IMR-90 (cell line): ENCODE measurements around the gene ATP1A2. TPM values are rescaled to one million over a fixed set of nuclear protein-coding genes. Genes with fewer than 3 reads are reported as not detected.

ENCODE experiments used
- ATAC-seq: fragments of 200-7000 bp; cut with Tn5 transposase; 2 replicates; pipeline ENCODE4 v1.9.1; 2020; ENCODE audit warnings: low read depth, mild to moderate bottlenecking, moderate library complexity
- BruUV-seq: library from RNA; stranded (reverse); fragments of 400-500 nt; replicated peaks from 2 replicates; lab custom pipeline; 2021; lab: Mats Ljungman, UMichigan
- CTCF ChIA-PET: fragments of 300-600 bp; formaldehyde crosslinking; extraction: SDS; loops from one replicate; lab custom pipeline; 2021; ENCODE audit warnings: antibody characterized with exemption; lab: Yijun Ruan, JAX
- POLR2A ChIA-PET: fragments of 300-600 bp; sonication (Branson Sonifier 250); formaldehyde crosslinking; loops from one replicate; lab custom pipeline; 2022; ENCODE audit warnings: antibody characterized with exemption; ENCODE audit not compliant: unreplicated experiment; lab: Charles Lee
- DNase-seq: peaks from one replicate; pipeline ENCODE4 v3.0.0; 2013
- H2AFZ ChIP-seq: replicated peaks from 2 replicates; pipeline ENCODE3; 2013; ENCODE audit warnings: low read length, mild to moderate bottlenecking; ENCODE audit not compliant: poor library complexity
- H2AK5ac ChIP-seq: 2 replicates; pipeline ENCODE4 v1.6.1; 2013; ENCODE audit warnings: low read depth, low read length, inconsistent platforms
- H2AK9ac ChIP-seq: replicated peaks from 2 replicates; pipeline ENCODE3; 2013; ENCODE audit warnings: mild to moderate bottlenecking, low read depth, low read length, moderate library complexity; ENCODE audit not compliant: poor library complexity
- H2BK120ac ChIP-seq: 2 replicates; pipeline ENCODE4 v1.6.1; 2013; ENCODE audit warnings: low read depth, low read length, inconsistent platforms
- H2BK15ac ChIP-seq: 3 replicates; pipeline ENCODE4 v1.6.1; 2013; ENCODE audit warnings: low read depth, low read length, inconsistent platforms
- H2BK20ac ChIP-seq: 2 replicates; pipeline ENCODE4 v1.6.1; 2013; ENCODE audit warnings: low read depth, mild to moderate bottlenecking, inconsistent platforms, low read length, moderate library complexity
- H2BK5ac ChIP-seq: 2 replicates; pipeline ENCODE4 v1.6.1; 2013; ENCODE audit warnings: mild to moderate bottlenecking, low read depth, low read length, inconsistent platforms; ENCODE audit not compliant: poor library complexity, severe bottlenecking
- H3K14ac ChIP-seq: replicated peaks from 2 replicates; pipeline ENCODE4 v1.6.1; 2013; ENCODE audit warnings: low read depth, low read length, inconsistent platforms
- H3K18ac ChIP-seq: 2 replicates; pipeline ENCODE4 v1.6.1; 2013; ENCODE audit warnings: low read depth, low read length, control low read depth
- H3K23ac ChIP-seq: 2 replicates; pipeline ENCODE4 v1.6.1; 2013; ENCODE audit warnings: low read depth, low read length, inconsistent platforms
- H3K27ac ChIP-seq: 2 replicates; pipeline ENCODE4 v1.5.1; 2013; ENCODE audit warnings: mild to moderate bottlenecking, control low read depth, low read length; ENCODE audit not compliant: insufficient read depth
- H3K27me3 ChIP-seq: 2 replicates; pipeline ENCODE4 v1.6.1; 2013; ENCODE audit warnings: low read length; ENCODE audit not compliant: control insufficient read depth, insufficient read depth
- H3K36me3 ChIP-seq: 2 replicates; pipeline ENCODE4 v1.6.1; 2013; ENCODE audit warnings: low read length, mixed read lengths; ENCODE audit not compliant: control insufficient read depth, insufficient read depth
- H3K4ac ChIP-seq: 2 replicates; pipeline ENCODE4 v1.6.1; 2013; ENCODE audit warnings: low read depth, low read length, inconsistent platforms
- H3K4me1 ChIP-seq: 2 replicates; pipeline ENCODE4 v1.6.1; 2013; ENCODE audit warnings: low read length, mixed read lengths; ENCODE audit not compliant: control insufficient read depth, insufficient read depth
- H3K4me2 ChIP-seq: 2 replicates; pipeline ENCODE4 v1.6.1; 2013; ENCODE audit warnings: low read depth, mild to moderate bottlenecking, control low read depth, low read length, moderate library complexity
- H3K4me3 ChIP-seq: 2 replicates; pipeline ENCODE4 v1.5.1; 2013; ENCODE audit warnings: low read depth, mild to moderate bottlenecking, control low read depth, low read length, moderate library complexity; ENCODE audit not compliant: insufficient read depth
- H3K56ac ChIP-seq: 2 replicates; pipeline ENCODE4 v1.6.1; 2013; ENCODE audit warnings: low read length, inconsistent platforms; ENCODE audit not compliant: insufficient read depth; ENCODE audit errors: extremely low read depth
- H3K79me1 ChIP-seq, 2 experiments: 2 replicates each; pipeline ENCODE4 v1.6.1; 2013; ENCODE audit warnings: low read length in 2 of 2, inconsistent platforms in 1 of 2, low read depth in 1 of 2
- H3K9ac ChIP-seq: 2 replicates; pipeline ENCODE4 v1.6.1; 2013; ENCODE audit warnings: low read depth, low read length, control low read depth
- H3K9me1 ChIP-seq: 2 replicates; pipeline ENCODE4 v1.6.1; 2013; ENCODE audit warnings: low read length, inconsistent platforms; ENCODE audit not compliant: insufficient read depth
- H3K9me3 ChIP-seq: 2 replicates; pipeline ENCODE4 v1.6.1; 2013; ENCODE audit warnings: low read length; ENCODE audit not compliant: control insufficient read depth, insufficient read depth
- H4K20me1 ChIP-seq: 2 replicates; pipeline ENCODE4 v1.6.1; 2013; ENCODE audit warnings: low read length, inconsistent platforms; ENCODE audit not compliant: insufficient read depth
- H4K5ac ChIP-seq: 2 replicates; pipeline ENCODE4 v1.6.1; 2013; ENCODE audit warnings: mild to moderate bottlenecking, low read depth, low read length, control low read depth
- H4K8ac ChIP-seq, 2 experiments: 2 replicates each; pipeline ENCODE4 v1.6.1; 2013; ENCODE audit warnings: low read depth in 2 of 2, low read length in 2 of 2, control low read depth in 1 of 2, inconsistent platforms in 1 of 2
- H4K91ac ChIP-seq: 2 replicates; pipeline ENCODE4 v1.6.1; 2013; ENCODE audit warnings: low read depth, low read length, inconsistent platforms; ENCODE audit not compliant: insufficient read depth
- BHLHE40 ChIP-seq: fragments of 150-350 bp; IDR thresholded peaks from 2 replicates; pipeline ENCODE4 v1.6.1; 2016; ENCODE audit warnings: mild to moderate bottlenecking, low read depth, low read length
- CEBPB ChIP-seq: IDR thresholded peaks from 2 replicates; pipeline ENCODE4 v1.6.1; 2012; ENCODE audit warnings: low read depth, low read length, improper control_type of control experiment
- CHD1 ChIP-seq: IDR thresholded peaks from 2 replicates; pipeline ENCODE4 v1.6.1; 2012; ENCODE audit warnings: low read depth, low read length, improper control_type of control experiment
- FOS ChIP-seq: fragments of 150-350 bp; IDR thresholded peaks from 2 replicates; pipeline ENCODE4 v1.6.1; 2016; ENCODE audit warnings: low read depth, low read length
- MAFK ChIP-seq: IDR thresholded peaks from 2 replicates; pipeline ENCODE4 v1.6.1; 2012; ENCODE audit warnings: low read depth, low read length, improper control_type of control experiment
- MAZ ChIP-seq: IDR thresholded peaks from 2 replicates; pipeline ENCODE4 v1.6.1; 2012; ENCODE audit warnings: low read depth, mild to moderate bottlenecking, low read length, improper control_type of control experiment, moderate library complexity, borderline replicate concordance
- MXI1 ChIP-seq: IDR thresholded peaks from 2 replicates; pipeline ENCODE4 v1.6.1; 2012; ENCODE audit warnings: low read depth, mild to moderate bottlenecking, low read length, moderate library complexity, borderline replicate concordance
- NFE2L2 ChIP-seq: fragments of 150-350 bp; IDR thresholded peaks from 2 replicates; pipeline ENCODE4 v1.6.1; 2016; ENCODE audit warnings: low read depth, mild to moderate bottlenecking, low read length
- POLR2A ChIP-seq: IDR thresholded peaks from 2 replicates; pipeline ENCODE4 v1.6.1; 2012; ENCODE audit warnings: mild to moderate bottlenecking, low read depth, low read length
- RAD21 ChIP-seq: IDR thresholded peaks from 2 replicates; pipeline ENCODE4 v1.6.1; 2012; ENCODE audit warnings: low read length, improper control_type of control experiment
- RCOR1 ChIP-seq: IDR thresholded peaks from 2 replicates; pipeline ENCODE4 v1.6.1; 2012; ENCODE audit warnings: mild to moderate bottlenecking, low read length, improper control_type of control experiment; ENCODE audit not compliant: insufficient replicate concordance
- RFX5 ChIP-seq: IDR thresholded peaks from 2 replicates; pipeline ENCODE4 v1.8.0; 2012; ENCODE audit warnings: low read depth, mild to moderate bottlenecking, low read length, moderate library complexity
- SMC3 ChIP-seq: fragments of 150-350 bp; IDR thresholded peaks from 2 replicates; pipeline ENCODE4 v1.6.1; 2016; ENCODE audit warnings: low read depth, mild to moderate bottlenecking, antibody characterized with exemption, low read length, moderate library complexity
- WGBS, 2 experiments: methylation state at CpG; one replicate each; pipeline versions ENCODE4 v1.1.5 to v1.1.7; 2013; ENCODE audit warnings: missing lambda C conversion rate in 2 of 2; ENCODE audit not compliant: insufficient read length in 1 of 2; ENCODE audit errors: extremely low coverage in 2 of 2; 5-methylcytosine and 5-hydroxymethylcytosine counted together
- dilution Hi-C: fragments of 300-500 bp; cut with HindIII; formaldehyde crosslinking; loops from one replicate; pipeline ENCODE4 v1.14.3; 2018; ENCODE audit warnings: low sequenced_read_pairs; ENCODE audit not compliant: unreplicated experiment
- in situ Hi-C: fragments of 300-500 bp; cut with MboI; formaldehyde crosslinking; loops from 3 replicates; pipeline ENCODE4 v1.14.3; 2019; ENCODE audit warnings: low sequenced_read_pairs, inconsistent platforms, mixed read lengths
- intact Hi-C: fragments of 100-400 bp; cut with micrococcal nuclease; formaldehyde crosslinking; loops from 2 replicates; pipeline ENCODE4 v1.10.0; 2022
- polyA plus RNA-seq, 3 experiments: library from polyadenylated mRNA; depleted of rRNA; stranded (reverse); fragments of >200 nt; gene quantifications; 2 replicates each; pipeline ENCODE4 v1.2.3, GENCODE V29; 2012; ENCODE audit warnings: low replicate concordance in 1 of 3
- total RNA-seq: library from RNA; depleted of rRNA; stranded (reverse); fragments of >200 nt; gene quantifications from 2 replicates; pipeline ENCODE4 v1.2.3, GENCODE V29; 2012
- TF ChIP-seq, protein P1 (sequence below): fragments of 150-350 bp; IDR thresholded peaks from 2 replicates; pipeline ENCODE4 v1.6.1; 2016; ENCODE audit warnings: low read depth, mild to moderate bottlenecking, low read length, moderate library complexity, borderline replicate concordance
- TF ChIP-seq, protein P2 (sequence below): conservative IDR thresholded peaks from 2 replicates; pipeline ENCODE4 v1.5.1; 2012; ENCODE audit warnings: mild to moderate bottlenecking, low read depth, low read length, improper control_type of control experiment
- TF ChIP-seq, protein P3 (sequence below): fragments of 150-350 bp; IDR thresholded peaks from 2 replicates; pipeline ENCODE4 v1.6.1; 2017; ENCODE audit warnings: mild to moderate bottlenecking, antibody characterized with exemption, low read length, low read depth

Gene ATP1A2
- total and polyA plus RNA-seq, 2 of the 4 experiments (the other 2 are of a cell fraction): under 0.01 to 0.15 TPM

GRCh38 chr1:160162931-160163330 is 47.4 kb downstream of the ATP1A2 start:
- no TSS peak for BruUV-seq
- 80% methylated on average over 1 of the region's 2 CpGs; no CpG with 5 or more reads in 1 of the 2 experiments for WGBS, 2 experiments

More at GRCh38 chr1:160162931-160163330, 47.4 kb downstream of the ATP1A2 start:
- no peak overlapping the region for H3K4me3 ChIP-seq
- no peaks in the 10 kb centered on the region for H3K9me1 ChIP-seq
- H3K4ac ChIP-seq: no peak overlapping the region
- H3K4me1 ChIP-seq: no peaks in the 10 kb centered on the region
- H2AK9ac ChIP-seq: no peak overlapping the region
- no peaks in the 10 kb centered on the region for H4K20me1 ChIP-seq
- peaks cover 45% of the 10 kb centered on the region for H3K27me3 ChIP-seq
- TF ChIP-seq, protein P1, sequence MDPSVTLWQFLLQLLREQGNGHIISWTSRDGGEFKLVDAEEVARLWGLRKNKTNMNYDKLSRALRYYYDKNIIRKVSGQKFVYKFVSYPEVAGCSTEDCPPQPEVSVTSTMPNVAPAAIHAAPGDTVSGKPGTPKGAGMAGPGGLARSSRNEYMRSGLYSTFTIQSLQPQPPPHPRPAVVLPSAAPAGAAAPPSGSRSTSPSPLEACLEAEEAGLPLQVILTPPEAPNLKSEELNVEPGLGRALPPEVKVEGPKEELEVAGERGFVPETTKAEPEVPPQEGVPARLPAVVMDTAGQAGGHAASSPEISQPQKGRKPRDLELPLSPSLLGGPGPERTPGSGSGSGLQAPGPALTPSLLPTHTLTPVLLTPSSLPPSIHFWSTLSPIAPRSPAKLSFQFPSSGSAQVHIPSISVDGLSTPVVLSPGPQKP: no peak
- TF ChIP-seq MAFK: no peak
- TF ChIP-seq SMC3: no peak
- TF ChIP-seq RAD21: no peak
- TF ChIP-seq BHLHE40: no peak
- TF ChIP-seq, protein P2, sequence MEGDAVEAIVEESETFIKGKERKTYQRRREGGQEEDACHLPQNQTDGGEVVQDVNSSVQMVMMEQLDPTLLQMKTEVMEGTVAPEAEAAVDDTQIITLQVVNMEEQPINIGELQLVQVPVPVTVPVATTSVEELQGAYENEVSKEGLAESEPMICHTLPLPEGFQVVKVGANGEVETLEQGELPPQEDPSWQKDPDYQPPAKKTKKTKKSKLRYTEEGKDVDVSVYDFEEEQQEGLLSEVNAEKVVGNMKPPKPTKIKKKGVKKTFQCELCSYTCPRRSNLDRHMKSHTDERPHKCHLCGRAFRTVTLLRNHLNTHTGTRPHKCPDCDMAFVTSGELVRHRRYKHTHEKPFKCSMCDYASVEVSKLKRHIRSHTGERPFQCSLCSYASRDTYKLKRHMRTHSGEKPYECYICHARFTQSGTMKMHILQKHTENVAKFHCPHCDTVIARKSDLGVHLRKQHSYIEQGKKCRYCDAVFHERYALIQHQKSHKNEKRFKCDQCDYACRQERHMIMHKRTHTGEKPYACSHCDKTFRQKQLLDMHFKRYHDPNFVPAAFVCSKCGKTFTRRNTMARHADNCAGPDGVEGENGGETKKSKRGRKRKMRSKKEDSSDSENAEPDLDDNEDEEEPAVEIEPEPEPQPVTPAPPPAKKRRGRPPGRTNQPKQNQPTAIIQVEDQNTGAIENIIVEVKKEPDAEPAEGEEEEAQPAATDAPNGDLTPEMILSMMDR: no peak
- TF ChIP-seq, protein P3, sequence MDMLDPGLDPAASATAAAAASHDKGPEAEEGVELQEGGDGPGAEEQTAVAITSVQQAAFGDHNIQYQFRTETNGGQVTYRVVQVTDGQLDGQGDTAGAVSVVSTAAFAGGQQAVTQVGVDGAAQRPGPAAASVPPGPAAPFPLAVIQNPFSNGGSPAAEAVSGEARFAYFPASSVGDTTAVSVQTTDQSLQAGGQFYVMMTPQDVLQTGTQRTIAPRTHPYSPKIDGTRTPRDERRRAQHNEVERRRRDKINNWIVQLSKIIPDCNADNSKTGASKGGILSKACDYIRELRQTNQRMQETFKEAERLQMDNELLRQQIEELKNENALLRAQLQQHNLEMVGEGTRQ: no peak
- TF ChIP-seq CHD1: no peak
- TF ChIP-seq CEBPB: no peak
- TF ChIP-seq RFX5: no peak
- no peak for TF ChIP-seq NFE2L2
- TF ChIP-seq FOS: no peak
- no peak for TF ChIP-seq RCOR1
- TF ChIP-seq MXI1: no peak
- TF ChIP-seq MAZ: no peak
- no peak for TF ChIP-seq POLR2A
- no peaks in the 10 kb centered on the region for H3K9me3 ChIP-seq
- H2BK120ac ChIP-seq: no peak overlapping the region
- DNase-seq (no peak), ATAC-seq (no peak)
- H3K79me1 ChIP-seq: no peaks in the 10 kb centered on the region
- no peak overlapping the region for H3K9ac ChIP-seq
- H3K27ac ChIP-seq: no peak overlapping the region
- H3K4me2 ChIP-seq: no peak overlapping the region
- H4K5ac ChIP-seq: no peak overlapping the region
- no peaks in the 10 kb centered on the region for H3K36me3 ChIP-seq
- H2AK5ac ChIP-seq: no peak overlapping the region
- H3K18ac ChIP-seq: no peak overlapping the region
- H2AFZ ChIP-seq: no peak overlapping the region
- POLR2A ChIA-PET: no interaction called here
- no peak overlapping the region for H3K14ac ChIP-seq
- no peak overlapping the region for H2BK5ac ChIP-seq
- dilution Hi-C loops: no loop called here
- in situ Hi-C loops: no loop called here
- no peak overlapping the region for H4K8ac ChIP-seq
- no peak overlapping the region for H3K23ac ChIP-seq
- intact Hi-C loops: no loop called here
- CTCF ChIA-PET: interaction anchor here (0.5 to 0.7 kb wide), 4 partner anchors 17 to 287 kb away, joined by 3 to 6 read pairs (median 4); no protein-coding TSS in a partner anchor
- no peak overlapping the region for H2BK20ac ChIP-seq
- H4K91ac ChIP-seq: no peak overlapping the region
- H2BK15ac ChIP-seq: no peak overlapping the region
- no peak overlapping the region for H3K56ac ChIP-seq
